GM12892 (cell line): ENCODE results near the gene P3H2.
"Not testable (repeated sequence)": the region's sequence is repeated elsewhere in the genome, so short reads cannot be mapped to it uniquely, and the experiment has no call there.

Experiments
- DNase-seq: peaks from one replicate; pipeline ENCODE4 v3.0.0; 2011; ENCODE audit not compliant: insufficient read length
- FAIRE-seq: peaks from 2 replicates; lab custom pipeline; 2011; peaks lifted over from hg19 to GRCh38; lab: Jason Lieb, UNC
- POLR2A ChIP-seq: IDR thresholded peaks from 2 replicates; pipeline ENCODE4 v1.6.1; 2011; ENCODE audit warnings: low read depth, low read length, control low read depth
- POLR2AphosphoS5 ChIP-seq: IDR thresholded peaks from 2 replicates; pipeline ENCODE4 v1.6.1; 2011; ENCODE audit warnings: low read depth, low read length, control low read depth
- TAF1 ChIP-seq: IDR thresholded peaks from 2 replicates; pipeline ENCODE4 v1.6.1; 2011; ENCODE audit warnings: low read depth, mild to moderate bottlenecking, control low read depth, low read length, borderline replicate concordance

The P3H2 gene

DNA sequence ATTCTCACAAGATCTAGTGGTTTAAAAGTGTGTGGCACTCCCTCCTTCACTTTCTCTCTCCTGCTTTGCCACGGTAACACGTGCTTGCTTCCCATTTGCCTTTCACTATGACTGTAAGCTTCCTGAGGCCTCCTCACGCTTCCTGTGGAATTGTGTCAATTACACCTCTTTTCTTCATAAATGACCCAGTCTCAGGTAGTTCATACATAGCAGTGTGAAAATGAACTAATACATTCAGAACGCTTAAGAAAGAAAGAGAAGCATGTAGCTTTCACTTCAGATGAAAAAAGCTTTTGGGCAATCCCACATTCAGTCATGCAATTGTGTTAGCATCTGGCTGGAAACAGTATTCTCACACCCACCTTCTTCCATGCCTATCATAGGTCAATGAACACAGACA, 24.4 kb downstream of the P3H2 start:
- TF ChIP-seq POLR2AphosphoS5 (no peak; the same call in 1 of the 2 replicates), TAF1 (no peak), POLR2A (no peak)
- peak; percentile 96 for FAIRE-seq
- DNase-seq: no peak

DNA sequence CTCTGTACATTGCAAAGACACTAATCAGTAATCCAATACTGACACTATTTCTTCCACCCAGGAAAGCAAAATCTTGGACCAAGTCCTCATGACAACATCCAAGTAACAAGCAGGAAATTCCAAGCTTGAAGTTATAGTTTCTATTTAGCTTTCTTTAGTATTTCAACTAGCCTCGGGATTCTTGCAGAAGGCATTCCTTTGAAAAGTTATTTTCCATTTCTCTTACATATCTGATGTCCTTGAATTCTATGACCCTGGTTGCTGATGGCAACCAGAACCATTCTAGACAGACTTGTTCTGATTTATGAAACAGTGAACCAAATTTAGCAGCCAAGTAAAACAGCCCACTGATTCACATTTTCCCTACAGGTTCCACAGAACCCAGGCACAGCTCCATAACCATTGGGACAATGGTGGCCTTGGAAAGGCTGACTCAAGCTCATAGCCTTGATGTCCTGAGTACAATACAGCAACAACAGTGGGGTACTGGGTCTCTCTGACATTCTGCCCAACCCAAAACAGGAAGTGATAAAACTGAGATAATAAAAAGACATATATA, 26.5 kb downstream of the P3H2 start:
- TF ChIP-seq POLR2AphosphoS5 (no peak), POLR2A (no peak), TAF1 (no peak)
- DNase-seq (no peak), FAIRE-seq (peak; percentile 63)

DNA sequence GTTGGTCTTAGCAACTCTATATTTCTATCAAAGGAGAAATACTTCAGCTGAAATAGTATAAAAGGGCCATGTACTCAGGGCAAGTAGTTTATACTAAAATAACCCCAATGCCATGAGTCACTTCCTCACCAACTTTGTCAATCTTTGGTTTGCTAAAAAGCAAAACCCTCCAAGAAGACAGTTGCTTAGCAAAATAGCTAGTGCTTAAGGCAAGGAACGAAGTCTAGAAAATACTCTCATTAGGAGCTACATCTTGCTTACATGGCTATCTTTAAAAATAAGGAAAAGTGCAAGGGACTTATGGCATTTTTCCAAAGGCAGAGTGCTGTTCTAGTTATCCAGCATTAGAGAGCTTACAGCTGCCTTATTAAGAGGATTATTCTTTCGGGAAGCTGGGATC, 28.4 kb downstream of the P3H2 start:
- TF ChIP-seq POLR2A (no peak), POLR2AphosphoS5 (no peak), TAF1 (no peak)
- DNase-seq (no peak), FAIRE-seq (peak; percentile 73)

DNA sequence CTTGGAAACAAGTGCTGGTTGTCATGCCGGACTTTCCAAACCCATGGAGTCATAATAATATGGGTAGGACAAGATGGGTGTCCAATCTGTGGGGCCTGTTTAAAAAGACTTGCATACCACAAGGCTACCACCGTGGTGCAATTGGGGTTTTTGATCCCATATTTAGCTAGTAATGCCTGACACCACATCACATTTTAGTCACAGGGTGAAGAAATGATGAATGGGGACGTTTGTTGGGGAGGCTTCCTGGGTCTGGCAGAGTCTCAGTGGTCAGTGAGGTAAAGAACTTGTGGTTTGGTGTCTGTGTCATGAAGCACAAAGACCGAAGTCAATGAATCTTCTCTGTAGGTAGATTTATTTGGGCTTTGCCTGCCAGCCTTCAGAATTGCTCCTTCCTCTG, 31.0 kb downstream of the P3H2 start:
- no peak for DNase-seq
- peak; percentile 90 for FAIRE-seq
- TF ChIP-seq POLR2AphosphoS5 (no peak), TAF1 (no peak), POLR2A (no peak)

DNA sequence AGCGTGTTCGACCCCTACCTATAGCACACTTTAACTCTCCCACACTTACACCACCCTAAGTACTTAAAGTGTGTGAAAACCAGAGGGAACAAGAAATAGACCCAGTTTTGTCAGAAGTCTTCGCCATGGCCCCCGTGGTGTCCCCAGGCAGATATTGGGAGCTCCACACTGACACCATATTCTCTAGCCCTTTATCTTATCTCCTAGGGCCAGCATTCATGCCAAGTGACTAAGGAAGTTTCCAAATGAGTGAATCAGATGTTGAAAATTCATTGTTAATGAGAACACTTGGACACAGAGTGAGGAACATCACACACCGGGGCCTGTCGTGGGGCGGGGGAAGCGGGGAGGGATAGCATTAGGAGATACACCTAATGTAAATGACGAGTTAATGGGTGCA, 31.8 kb downstream of the P3H2 start:
- DNase-seq: no peak
- FAIRE-seq: peak; percentile 24

DNA sequence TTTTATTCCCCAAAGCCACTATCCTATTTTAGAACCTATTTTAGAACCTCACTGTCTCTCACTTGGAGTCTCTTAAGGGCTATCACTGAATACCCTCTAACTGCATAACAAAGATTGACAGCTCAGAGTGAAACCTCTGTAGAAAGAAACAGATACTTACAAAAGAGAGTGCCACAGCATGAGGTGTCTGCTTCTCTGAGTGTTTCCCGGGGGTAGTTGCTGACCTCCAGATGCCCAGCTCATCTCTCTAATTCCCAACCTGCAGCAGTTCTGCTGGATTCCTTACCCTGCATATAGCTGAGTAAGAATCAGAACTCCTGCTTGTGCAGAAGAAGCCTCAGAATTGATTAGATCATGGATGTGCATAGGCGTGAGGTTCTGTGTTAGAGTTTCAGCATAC, 34.5 kb downstream of the P3H2 start:
- FAIRE-seq: peak; percentile 91
- no peak for DNase-seq
- no peak for TF ChIP-seq POLR2AphosphoS5
- TF ChIP-seq TAF1: no peak
- TF ChIP-seq POLR2A: no peak

More for the DNA sequence above, 31.8 kb downstream of the P3H2 start:
- TF ChIP-seq POLR2A: no peak
- TF ChIP-seq POLR2AphosphoS5: no peak
- TF ChIP-seq TAF1: no peak

DNA sequence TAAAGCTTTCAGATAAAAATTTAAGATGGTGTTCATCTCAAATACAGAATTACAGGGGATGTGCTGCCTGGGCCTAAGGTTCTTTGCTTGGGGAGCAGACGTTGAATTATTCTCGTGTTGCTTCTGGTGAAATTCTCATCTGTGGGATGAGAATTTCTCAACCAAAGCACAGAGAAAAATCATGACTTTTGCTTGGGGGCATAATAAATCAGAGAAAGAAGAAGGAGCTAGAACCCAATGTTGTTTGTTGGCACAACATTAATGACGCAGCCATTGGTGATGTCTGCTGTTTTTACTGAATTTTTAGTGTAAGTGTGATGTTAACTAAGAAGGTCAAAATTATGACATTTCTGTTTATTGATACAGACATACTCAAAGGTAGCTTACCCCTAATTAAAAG, 35.7 kb downstream of the P3H2 start:
- DNase-seq (no peak), FAIRE-seq (no peak)
- no peak for TF ChIP-seq POLR2A
- no peak for TF ChIP-seq TAF1
- TF ChIP-seq POLR2AphosphoS5: no peak

DNA sequence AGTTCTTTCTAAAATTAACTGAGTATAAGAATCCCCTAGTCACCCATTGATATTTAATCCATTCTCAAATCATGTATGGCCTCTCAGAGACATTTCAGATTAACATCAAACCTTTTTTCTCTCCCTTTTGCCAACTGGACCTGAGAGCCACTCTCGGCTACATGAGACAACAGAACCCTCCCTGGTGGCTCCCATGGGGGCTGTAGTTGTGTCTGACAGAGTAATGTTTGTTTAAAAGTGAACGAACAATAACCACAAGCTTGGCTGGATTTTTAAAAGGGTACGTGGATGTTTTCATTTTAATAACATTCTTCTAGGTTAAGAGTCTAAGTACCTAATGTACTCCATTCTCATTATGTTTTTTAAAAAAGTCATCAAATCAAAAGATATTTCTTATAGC, 37.1 kb downstream of the P3H2 start:
- DNase-seq (no peak), FAIRE-seq (no peak)
- TF ChIP-seq POLR2A (no peak), TAF1 (no peak), POLR2AphosphoS5 (no peak)

DNA sequence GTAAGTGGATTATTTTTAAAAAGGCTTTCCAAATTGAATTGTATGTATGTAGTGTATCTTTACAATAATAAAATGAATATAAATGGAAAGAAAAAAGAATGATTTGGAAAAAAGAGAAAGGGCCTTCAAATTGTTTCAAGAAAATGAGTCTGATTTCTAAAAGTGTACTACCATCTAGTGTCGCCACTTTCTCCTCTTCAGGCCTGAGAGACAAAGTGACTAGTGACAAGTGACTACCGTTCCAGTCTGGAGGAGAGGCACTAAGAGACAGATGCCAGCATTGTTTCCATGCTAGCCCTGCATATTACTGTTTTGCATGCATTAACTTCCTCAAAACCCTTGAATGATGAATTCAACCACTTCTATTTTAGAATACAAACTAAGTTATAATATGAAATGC, 39.3 kb downstream of the P3H2 start:
- DNase-seq: no peak
- FAIRE-seq: peak; percentile 87
- TF ChIP-seq POLR2A (no peak), TAF1 (no peak), POLR2AphosphoS5 (no peak)

DNA sequence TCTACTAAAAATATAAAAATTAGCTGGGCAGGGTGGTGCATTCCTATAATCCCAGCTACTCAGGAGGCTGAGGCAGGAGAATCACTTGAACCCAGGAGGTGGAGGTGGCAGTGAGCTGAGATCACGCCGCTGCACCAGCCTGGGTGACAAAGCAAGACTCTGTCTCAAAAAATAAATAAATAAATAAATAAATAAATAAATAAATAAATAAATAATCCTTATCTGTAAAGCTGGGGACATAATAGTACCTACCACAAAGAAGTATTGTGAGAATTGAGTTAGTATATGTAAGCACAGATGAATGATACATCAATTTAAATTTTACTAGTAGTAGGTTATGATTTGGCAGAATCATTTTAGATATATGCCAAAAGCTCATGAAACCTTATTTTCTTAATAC, 41.5 kb downstream of the P3H2 start:
- not testable (repeated sequence) for FAIRE-seq, DNase-seq

DNA sequence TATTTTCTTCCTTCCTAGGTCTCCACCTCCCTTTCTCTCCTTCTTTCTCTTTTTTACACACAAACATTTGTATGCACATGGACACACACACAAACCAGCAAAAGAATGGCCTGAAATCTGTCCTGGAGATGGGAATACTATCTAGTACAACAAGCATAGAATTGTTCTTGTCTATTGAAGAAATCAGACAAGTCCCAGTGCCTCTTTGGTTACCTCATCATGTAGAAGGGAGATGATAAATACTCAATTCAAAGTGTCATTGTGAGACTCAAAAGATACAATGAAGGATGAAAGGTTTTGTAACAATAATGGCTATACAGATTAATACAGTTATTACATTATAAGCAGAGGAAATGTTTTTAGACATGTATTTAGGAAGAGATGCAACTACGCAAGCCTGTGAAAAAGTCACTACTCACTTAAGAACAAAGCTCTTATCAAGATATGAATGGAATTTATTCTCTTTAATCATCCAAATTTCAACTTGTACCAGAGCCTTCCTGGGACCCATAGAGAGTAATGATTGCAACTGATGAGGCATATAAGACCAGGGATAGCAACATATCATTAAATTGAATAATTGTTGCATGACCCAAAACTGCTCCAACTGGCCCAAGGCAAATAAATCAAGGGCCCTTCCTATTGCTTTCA, 43.2 kb downstream of the P3H2 start:
- DNase-seq: no peak
- FAIRE-seq: no peak
- TF ChIP-seq TAF1 (no peak), POLR2AphosphoS5 (no peak), POLR2A (no peak)
